ENCODE data around the gene RANBP3L. TPM values are rescaled to one million over a fixed set of nuclear protein-coding genes. Genes with fewer than 3 reads are reported as not detected.
"Not testable (repeated sequence)": the region's sequence is repeated elsewhere in the genome, so short reads cannot be mapped to it uniquely, and the experiment has no call there.

The RANBP3L gene
- polyA plus RNA-seq, 2 of the 4 experiments (the other 2 are of a cell fraction) = not detected

DNA sequence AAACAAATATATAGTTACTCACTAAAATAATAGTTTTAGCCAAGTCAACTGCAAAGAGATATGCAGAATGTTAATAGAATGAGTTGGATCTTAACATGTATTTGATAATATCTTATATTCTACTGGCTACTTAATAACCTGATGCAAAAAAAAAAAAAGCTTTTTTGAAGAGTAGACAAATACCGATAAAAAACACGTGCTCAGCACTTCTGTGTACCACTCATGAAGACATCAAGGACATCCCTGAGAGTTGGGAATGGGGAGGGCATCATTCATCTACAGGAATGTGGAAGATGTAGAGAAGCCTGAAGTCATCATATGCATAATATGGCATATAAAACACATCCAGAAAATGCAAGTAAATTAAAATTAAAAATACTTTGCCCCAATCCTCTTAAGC is 43.2 kb upstream of the RANBP3L start:
- Histone ChIP-seq H3K27ac (no peak overlapping the region), H3K4me1 (no peaks in the 10 kb centered on the region), H3K4me2 (no peak overlapping the region), H3K4me3 (no peak overlapping the region), H3K9me3 (no peaks in the 10 kb centered on the region)
- no peak for FAIRE-seq
- ChIA-PET CTCF (no interaction called here), POLR2A (no interaction called here)
- DNase-seq (ENCODE audit: low read depth in 1 of 2, low spot score in 1 of 2) = no peak
- ATAC-seq = no peak
- TF ChIP-seq MAFK (IDR thresholded peaks at IDR 0.05; ENCODE audit: partially characterized antibody) (peak; percentile 46), CEBPB (IDR thresholded peaks at IDR 0.05) (no peak), NR3C1 (IDR thresholded peaks at IDR 0.05) (no peak)
- TF ChIP-seq, protein P1, sequence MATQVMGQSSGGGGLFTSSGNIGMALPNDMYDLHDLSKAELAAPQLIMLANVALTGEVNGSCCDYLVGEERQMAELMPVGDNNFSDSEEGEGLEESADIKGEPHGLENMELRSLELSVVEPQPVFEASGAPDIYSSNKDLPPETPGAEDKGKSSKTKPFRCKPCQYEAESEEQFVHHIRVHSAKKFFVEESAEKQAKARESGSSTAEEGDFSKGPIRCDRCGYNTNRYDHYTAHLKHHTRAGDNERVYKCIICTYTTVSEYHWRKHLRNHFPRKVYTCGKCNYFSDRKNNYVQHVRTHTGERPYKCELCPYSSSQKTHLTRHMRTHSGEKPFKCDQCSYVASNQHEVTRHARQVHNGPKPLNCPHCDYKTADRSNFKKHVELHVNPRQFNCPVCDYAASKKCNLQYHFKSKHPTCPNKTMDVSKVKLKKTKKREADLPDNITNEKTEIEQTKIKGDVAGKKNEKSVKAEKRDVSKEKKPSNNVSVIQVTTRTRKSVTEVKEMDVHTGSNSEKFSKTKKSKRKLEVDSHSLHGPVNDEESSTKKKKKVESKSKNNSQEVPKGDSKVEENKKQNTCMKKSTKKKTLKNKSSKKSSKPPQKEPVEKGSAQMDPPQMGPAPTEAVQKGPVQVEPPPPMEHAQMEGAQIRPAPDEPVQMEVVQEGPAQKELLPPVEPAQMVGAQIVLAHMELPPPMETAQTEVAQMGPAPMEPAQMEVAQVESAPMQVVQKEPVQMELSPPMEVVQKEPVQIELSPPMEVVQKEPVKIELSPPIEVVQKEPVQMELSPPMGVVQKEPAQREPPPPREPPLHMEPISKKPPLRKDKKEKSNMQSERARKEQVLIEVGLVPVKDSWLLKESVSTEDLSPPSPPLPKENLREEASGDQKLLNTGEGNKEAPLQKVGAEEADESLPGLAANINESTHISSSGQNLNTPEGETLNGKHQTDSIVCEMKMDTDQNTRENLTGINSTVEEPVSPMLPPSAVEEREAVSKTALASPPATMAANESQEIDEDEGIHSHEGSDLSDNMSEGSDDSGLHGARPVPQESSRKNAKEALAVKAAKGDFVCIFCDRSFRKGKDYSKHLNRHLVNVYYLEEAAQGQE (IDR thresholded peaks at IDR 0.05) = no peak
- TF ChIP-seq, protein P2, sequence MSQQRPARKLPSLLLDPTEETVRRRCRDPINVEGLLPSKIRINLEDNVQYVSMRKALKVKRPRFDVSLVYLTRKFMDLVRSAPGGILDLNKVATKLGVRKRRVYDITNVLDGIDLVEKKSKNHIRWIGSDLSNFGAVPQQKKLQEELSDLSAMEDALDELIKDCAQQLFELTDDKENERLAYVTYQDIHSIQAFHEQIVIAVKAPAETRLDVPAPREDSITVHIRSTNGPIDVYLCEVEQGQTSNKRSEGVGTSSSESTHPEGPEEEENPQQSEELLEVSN (IDR thresholded peaks at IDR 0.05; ENCODE audit: borderline replicate concordance, low read depth) = no peak
- WGBS (ENCODE audit: missing lambda C conversion rate) = 44% methylated on average over 2 of the region's 2 CpGs

DNA sequence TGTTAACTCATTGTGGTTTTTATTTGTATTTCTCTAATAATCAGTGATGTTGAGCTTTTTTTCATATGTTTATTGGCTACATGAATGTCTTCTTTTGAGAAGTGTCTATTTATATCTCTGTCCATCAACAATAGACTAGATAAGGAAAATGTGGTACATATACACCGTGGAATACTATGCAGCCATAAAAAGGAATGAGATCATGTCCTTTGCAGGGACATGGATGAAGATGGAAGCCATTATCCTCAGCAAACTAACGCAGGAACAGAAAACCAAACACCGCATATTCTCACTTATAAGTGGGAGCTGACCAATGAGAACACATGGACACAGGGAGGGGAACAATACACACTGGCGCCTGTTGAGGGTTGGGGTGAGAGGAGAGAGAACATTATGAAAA is 40.0 kb upstream of the RANBP3L start:
- H3K27ac ChIP-seq; ATAC-seq; H3K4me1 ChIP-seq; FAIRE-seq; POLR2A ChIA-PET; H3K4me3 ChIP-seq; H3K9me3 ChIP-seq; DNase-seq (ENCODE audit: low read depth in 1 of 2, low spot score in 1 of 2); H3K4me2 ChIP-seq: not testable (repeated sequence)
- CTCF ChIA-PET = interaction anchor here (1.0 kb wide), 1 partner anchor 21 kb away, joined by 3 read pairs; no protein-coding TSS in a partner anchor
- WGBS (ENCODE audit: missing lambda C conversion rate) = 35% methylated on average over 4 of the region's 4 CpGs

DNA sequence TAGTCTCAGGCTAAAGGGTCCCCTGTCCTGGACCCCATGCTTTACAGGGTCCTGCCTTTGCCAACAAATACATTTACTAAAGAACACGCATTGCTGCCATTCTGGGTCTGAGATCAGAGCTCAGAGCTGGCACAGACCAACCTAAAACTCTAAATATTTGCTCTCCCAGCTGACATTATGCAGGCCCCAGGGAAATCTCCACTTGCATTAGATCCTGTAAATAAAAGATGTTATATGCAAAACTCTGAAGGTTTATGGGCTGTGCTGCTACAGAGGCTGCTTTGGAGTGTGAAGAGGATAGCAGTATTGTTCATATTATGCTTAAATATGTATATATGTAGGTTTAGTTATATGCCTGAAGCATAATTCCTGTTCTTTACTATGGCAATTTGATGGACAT is 35.9 kb upstream of the RANBP3L start:
- Histone ChIP-seq H3K4me1 (no peaks in the 10 kb centered on the region), H3K27ac (no peak overlapping the region), H3K9me3 (no peaks in the 10 kb centered on the region), H3K4me2 (no peak overlapping the region), H3K4me3 (no peak overlapping the region)
- ChIA-PET CTCF (no interaction called here), POLR2A (no interaction called here)
- no peak for FAIRE-seq
- TF ChIP-seq, protein P1 (IDR thresholded peaks at IDR 0.05) = no peak
- TF ChIP-seq HEYL (CRISPR knock-in tag; IDR thresholded peaks at IDR 0.05) (no peak), NFE2L2 (conservative IDR thresholded peaks at IDR 0.05; ENCODE audit: low read length) (no peak), RNF2 (IDR thresholded peaks at IDR 0.05; ENCODE audit: borderline replicate concordance, low read depth) (no peak), CHD4 (IDR thresholded peaks at IDR 0.05; ENCODE audit: borderline replicate concordance) (no peak)
- ATAC-seq = no peak
- no peak for DNase-seq (ENCODE audit: low read depth in 1 of 2, low spot score in 1 of 2)
- WGBS (ENCODE audit: missing lambda C conversion rate) = 0% methylated on average over 1 of the region's 1 CpG

DNA sequence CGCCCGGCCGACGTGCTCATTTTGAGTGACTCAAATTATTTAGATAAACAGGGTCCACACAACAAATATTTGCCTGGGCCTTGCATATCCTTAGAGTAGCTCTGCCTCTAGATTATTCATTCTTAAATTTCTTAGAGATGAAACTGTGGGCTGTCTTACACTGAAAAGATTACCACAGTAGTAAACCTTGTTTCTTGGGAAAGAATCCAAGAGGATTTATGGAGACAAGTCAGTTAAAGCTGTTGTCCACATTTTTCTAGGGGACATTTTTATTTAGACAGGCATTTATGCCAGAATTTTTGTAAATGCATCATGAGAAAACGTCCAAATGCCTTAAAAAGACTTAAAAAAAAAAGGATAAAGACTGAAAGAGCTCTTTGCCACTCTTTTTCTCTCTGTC is 32.6 kb upstream of the RANBP3L start:
- no peak overlapping the region for H3K27ac ChIP-seq
- H3K4me1 ChIP-seq = no peaks in the 10 kb centered on the region
- ATAC-seq (no peak), DNase-seq (ENCODE audit: low read depth in 1 of 2, low spot score in 1 of 2) (no peak), FAIRE-seq (no peak)
- no peaks in the 10 kb centered on the region for H3K9me3 ChIP-seq
- ChIA-PET CTCF (interaction anchor here (0.6 to 0.8 kb wide), 2 partner anchors 12 to 54 kb away, joined by 3 read pairs; no protein-coding TSS in a partner anchor), POLR2A (no interaction called here)
- no peak for TF ChIP-seq FOSL2 (IDR thresholded peaks at IDR 0.05)
- TF ChIP-seq FOSL2 (CRISPR knock-in tag; IDR thresholded peaks at IDR 0.05) = no peak
- no peak for TF ChIP-seq ZSCAN20 (CRISPR knock-in tag; IDR thresholded peaks at IDR 0.05)
- no peak for TF ChIP-seq EP300 (IDR thresholded peaks at IDR 0.05)
- TF ChIP-seq, protein P3, sequence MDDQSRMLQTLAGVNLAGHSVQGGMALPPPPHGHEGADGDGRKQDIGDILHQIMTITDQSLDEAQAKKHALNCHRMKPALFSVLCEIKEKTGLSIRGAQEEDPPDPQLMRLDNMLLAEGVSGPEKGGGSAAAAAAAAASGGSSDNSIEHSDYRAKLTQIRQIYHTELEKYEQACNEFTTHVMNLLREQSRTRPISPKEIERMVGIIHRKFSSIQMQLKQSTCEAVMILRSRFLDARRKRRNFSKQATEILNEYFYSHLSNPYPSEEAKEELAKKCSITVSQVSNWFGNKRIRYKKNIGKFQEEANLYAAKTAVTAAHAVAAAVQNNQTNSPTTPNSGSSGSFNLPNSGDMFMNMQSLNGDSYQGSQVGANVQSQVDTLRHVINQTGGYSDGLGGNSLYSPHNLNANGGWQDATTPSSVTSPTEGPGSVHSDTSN (IDR thresholded peaks at IDR 0.05) = no peak
- no peak overlapping the region for H3K4me2 ChIP-seq
- WGBS (ENCODE audit: missing lambda C conversion rate) = 64% methylated on average over 5 of the region's 5 CpGs
- no peak overlapping the region for H3K4me3 ChIP-seq

DNA sequence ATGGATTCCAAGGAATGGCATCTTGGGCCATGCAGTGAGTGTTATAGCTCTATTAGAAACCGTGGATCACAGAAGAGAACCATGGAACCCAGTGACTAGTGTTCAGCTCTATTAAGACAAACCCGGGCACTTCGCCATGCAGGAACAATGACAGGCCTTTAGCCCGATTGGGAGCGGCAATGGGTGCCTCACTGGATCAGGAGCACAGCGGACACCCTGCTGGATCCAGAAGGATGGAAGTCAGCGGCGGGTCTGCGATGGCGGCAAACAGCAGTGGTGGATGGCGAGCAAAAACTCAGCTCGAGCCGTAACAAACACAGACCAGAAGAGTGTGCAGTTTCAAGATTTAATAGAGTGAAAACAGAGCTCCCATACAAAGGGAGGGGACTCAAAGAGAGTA is 31.0 kb upstream of the RANBP3L start:
- H3K4me1 ChIP-seq; H3K27ac ChIP-seq; CTCF ChIA-PET; DNase-seq (ENCODE audit: low read depth in 1 of 2, low spot score in 1 of 2); FAIRE-seq; H3K9me3 ChIP-seq; POLR2A ChIA-PET; H3K4me2 ChIP-seq; ATAC-seq; H3K4me3 ChIP-seq: not testable (repeated sequence)
- WGBS (ENCODE audit: missing lambda C conversion rate) = 67% methylated on average over 10 of the region's 13 CpGs

Data from A549 (cell line).